ENCODE results near the gene TMEM190. TPM values are rescaled to one million over a fixed set of nuclear protein-coding genes. Genes with fewer than 3 reads are reported as not detected.

TMEM190 gene
- total RNA-seq, 2 donors from 2014 or later: not detected

DNA sequence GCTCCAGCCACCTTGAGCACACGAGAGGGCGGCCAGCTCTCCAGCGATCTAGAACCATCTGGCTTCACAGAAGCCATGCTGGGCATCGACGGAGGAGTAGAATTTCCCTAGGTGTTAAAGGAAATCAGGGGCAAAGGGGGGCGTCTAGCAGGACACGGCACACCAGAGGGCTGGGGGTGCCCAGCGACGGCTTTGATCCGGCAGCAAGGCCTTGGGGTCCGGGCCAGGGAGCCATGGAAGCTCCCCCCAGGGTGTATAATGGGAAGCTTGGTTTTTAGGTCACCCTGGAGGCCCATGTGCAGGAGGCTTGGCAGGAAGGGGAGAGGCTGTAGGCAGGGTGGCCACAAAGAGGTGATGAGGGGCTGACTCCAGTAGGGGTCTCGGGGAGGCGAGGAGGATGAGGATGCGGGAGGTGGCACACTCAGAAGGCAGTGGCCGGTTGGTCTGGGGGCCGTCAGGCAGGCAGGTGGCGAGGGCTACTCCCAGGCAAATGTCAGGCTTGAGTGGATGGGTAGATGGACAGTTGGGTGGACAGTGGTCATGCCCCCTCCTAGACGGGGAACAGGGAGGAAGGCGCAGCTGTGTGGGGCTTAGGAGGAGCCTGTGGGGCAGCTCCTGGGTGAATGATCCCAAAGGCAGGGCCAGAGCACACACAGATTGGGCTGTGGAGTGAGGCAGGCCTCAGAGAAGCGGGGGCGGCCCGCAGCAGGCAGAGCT lies 31.4 kb upstream of the TMEM190 start:
- DNase-seq (ENCODE audit: low spot score): no peak
- Histone ChIP-seq H3K27ac (no peak overlapping the region), H3K27me3 (replicated peaks; ENCODE audit: insufficient read depth) (no peaks in the 10 kb centered on the region), H3K9me3 (no peaks in the 10 kb centered on the region), H3K4me3 (no peak overlapping the region), H3K36me3 (peaks cover 15% of the 10 kb centered on the region), H3K4me1 (ENCODE audit: control insufficient read depth in 1 of 2, low read depth in 2 of 2) (peaks cover 10 to 19% of the 10 kb centered on the region in 2 donors)
- TF ChIP-seq, protein P1, sequence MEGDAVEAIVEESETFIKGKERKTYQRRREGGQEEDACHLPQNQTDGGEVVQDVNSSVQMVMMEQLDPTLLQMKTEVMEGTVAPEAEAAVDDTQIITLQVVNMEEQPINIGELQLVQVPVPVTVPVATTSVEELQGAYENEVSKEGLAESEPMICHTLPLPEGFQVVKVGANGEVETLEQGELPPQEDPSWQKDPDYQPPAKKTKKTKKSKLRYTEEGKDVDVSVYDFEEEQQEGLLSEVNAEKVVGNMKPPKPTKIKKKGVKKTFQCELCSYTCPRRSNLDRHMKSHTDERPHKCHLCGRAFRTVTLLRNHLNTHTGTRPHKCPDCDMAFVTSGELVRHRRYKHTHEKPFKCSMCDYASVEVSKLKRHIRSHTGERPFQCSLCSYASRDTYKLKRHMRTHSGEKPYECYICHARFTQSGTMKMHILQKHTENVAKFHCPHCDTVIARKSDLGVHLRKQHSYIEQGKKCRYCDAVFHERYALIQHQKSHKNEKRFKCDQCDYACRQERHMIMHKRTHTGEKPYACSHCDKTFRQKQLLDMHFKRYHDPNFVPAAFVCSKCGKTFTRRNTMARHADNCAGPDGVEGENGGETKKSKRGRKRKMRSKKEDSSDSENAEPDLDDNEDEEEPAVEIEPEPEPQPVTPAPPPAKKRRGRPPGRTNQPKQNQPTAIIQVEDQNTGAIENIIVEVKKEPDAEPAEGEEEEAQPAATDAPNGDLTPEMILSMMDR (IDR thresholded peaks at IDR 0.05): no peak
- no peak for ATAC-seq (ENCODE audit: insufficient number of reproducible peaks, low FRiP score, low read depth)

DNA sequence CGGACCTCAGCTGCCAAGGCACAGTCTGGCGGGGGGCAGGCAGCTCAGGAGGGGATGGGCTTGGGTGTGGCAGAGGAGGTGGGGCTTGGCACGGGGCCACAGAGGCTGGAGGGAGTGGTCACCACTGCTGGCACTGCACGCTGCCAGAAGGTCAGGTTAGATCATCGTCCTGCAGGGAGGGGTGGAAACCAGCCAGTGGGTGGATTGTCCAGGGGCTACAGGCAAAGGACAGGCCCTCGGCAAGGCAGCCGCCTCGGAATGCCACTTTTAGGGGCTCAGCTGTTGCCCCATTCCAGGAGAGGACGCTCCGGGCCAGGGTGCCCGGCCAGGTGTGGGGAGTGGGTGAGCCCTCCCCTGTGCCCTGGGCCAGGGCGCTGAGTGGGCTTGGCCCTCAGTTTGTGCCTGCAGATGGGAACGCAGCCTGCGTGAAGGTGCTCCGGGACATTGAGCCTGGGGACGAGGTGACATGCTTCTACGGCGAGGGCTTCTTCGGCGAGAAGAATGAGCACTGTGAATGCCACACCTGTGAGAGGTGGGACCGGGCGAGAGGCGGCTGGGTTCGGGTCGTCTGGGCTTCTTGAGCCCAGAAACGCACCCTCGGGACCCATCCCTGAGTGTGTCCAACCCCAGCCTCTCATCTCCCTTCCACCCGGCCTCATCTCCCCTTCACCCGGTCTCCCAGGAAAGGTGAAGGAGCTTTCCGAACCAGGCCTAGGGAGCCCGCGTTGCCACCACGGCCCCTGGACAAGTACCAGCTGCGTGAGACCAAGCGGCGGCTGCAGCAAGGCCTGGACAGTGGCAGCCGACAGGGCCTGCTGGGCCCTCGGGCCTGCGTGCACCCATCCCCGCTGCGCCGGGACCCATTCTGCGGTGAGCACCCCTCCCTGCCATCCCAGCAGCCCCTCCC lies 30.6 kb upstream of the TMEM190 start:
- no peak for DNase-seq (ENCODE audit: low spot score)
- Histone ChIP-seq H3K27me3 (replicated peaks; ENCODE audit: insufficient read depth) (no peaks in the 10 kb centered on the region), H3K4me3 (no peak overlapping the region), H3K27ac (no peak overlapping the region), H3K36me3 (peaks cover 15% of the 10 kb centered on the region), H3K9me3 (no peaks in the 10 kb centered on the region), H3K4me1 (ENCODE audit: control insufficient read depth in 1 of 2, low read depth in 2 of 2) (peaks cover 2 to 11% of the 10 kb centered on the region in 2 donors)
- ATAC-seq (ENCODE audit: insufficient number of reproducible peaks, low FRiP score, low read depth): no peak
- TF ChIP-seq, protein P1 (IDR thresholded peaks at IDR 0.05): no peak

DNA sequence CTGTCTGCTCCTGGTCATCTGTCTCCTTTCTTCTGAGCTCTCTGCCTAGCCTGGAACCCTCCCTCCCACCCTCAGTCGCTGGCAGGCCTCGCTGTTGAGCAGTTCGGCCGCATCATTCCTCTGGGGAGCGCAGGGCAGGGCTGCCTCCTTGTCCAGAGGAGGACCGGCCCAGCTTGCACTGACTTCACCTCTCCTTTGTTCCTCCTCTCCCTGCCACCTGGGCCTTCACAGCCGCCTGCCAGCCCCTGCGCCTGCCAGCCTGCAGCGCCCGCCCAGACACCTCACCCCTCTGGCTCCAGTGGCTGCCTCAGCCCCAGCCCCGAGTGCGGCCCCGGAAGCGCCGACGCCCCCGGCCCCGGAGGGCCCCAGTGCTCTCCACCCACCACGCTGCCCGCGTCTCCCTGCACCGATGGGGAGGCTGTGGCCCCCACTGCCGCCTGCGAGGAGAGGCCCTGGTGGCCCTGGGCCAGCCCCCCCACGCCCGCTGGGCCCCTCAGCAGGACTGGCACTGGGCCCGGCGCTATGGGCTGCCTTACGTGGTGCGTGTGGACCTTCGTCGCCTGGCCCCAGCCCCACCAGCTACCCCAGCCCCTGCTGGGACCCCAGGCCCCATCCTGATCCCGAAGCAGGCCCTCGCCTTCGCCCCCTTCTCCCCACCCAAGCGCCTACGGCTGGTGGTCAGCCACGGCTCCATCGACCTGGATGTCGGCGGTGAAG lies 29.7 kb upstream of the TMEM190 start:
- ATAC-seq (ENCODE audit: insufficient number of reproducible peaks, low FRiP score, low read depth): no peak
- no peak overlapping the region for H3K4me3 ChIP-seq

DNA sequence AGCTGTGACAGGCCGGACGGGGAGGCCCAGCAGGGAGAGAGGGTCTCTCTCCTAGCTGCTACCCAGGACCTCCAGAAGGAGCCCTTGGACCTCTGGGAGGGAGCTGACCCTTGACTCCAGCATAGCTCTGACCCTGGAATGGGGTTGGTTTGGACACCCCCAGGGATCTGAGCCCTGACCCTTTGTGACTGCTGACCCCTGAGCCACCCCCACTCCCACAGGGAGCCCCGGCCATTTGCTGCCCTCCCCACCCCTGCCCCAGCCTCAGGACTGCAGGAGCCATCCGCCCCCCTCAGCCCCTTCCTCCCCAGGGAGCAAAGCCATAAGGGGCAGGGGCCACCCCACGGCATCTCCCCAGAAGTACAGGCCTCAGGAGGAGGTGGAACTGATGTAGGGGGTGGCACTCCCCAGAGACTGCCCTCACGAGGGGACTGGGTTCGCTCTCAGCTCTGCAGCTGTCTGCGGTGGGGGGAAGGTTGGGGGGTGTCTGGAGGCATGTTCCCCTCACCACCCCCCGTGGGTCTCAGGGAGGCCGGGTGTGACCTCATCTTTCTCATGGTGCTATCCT lies 29.1 kb upstream of the TMEM190 start:
- DNase-seq (ENCODE audit: low spot score) (no peak), ATAC-seq (ENCODE audit: insufficient number of reproducible peaks, low FRiP score, low read depth) (no peak)
- Histone ChIP-seq H3K36me3 (peaks cover 11% of the 10 kb centered on the region), H3K4me1 (ENCODE audit: control insufficient read depth in 1 of 2, low read depth in 2 of 2) (no peaks in the 10 kb centered on the region), H3K27me3 (replicated peaks; ENCODE audit: insufficient read depth) (peaks cover 6% of the 10 kb centered on the region), H3K27ac (no peak overlapping the region), H3K4me3 (no peak overlapping the region), H3K9me3 (no peaks in the 10 kb centered on the region)
- TF ChIP-seq, protein P1 (IDR thresholded peaks at IDR 0.05): no peak

More for the DNA sequence above, 29.7 kb upstream of the TMEM190 start:
- H3K27ac ChIP-seq: no peak overlapping the region
- no peaks in the 10 kb centered on the region for H3K27me3 ChIP-seq (replicated peaks; ENCODE audit: insufficient read depth)
- no peaks in the 10 kb centered on the region for H3K9me3 ChIP-seq
- H3K36me3 ChIP-seq: peaks cover 15% of the 10 kb centered on the region
- TF ChIP-seq, protein P1 (IDR thresholded peaks at IDR 0.05): no peak
- no peak for DNase-seq (ENCODE audit: low spot score)
- H3K4me1 ChIP-seq (ENCODE audit: control insufficient read depth in 1 of 2, low read depth in 2 of 2): peaks cover 0 to 3% of the 10 kb centered on the region in 2 donors
